ENCODE results near the gene IL17RC.
"Not testable (repeated sequence)": the region's sequence is repeated elsewhere in the genome, so short reads cannot be mapped to it uniquely, and the experiment has no call there.

Gene IL17RC

DNA sequence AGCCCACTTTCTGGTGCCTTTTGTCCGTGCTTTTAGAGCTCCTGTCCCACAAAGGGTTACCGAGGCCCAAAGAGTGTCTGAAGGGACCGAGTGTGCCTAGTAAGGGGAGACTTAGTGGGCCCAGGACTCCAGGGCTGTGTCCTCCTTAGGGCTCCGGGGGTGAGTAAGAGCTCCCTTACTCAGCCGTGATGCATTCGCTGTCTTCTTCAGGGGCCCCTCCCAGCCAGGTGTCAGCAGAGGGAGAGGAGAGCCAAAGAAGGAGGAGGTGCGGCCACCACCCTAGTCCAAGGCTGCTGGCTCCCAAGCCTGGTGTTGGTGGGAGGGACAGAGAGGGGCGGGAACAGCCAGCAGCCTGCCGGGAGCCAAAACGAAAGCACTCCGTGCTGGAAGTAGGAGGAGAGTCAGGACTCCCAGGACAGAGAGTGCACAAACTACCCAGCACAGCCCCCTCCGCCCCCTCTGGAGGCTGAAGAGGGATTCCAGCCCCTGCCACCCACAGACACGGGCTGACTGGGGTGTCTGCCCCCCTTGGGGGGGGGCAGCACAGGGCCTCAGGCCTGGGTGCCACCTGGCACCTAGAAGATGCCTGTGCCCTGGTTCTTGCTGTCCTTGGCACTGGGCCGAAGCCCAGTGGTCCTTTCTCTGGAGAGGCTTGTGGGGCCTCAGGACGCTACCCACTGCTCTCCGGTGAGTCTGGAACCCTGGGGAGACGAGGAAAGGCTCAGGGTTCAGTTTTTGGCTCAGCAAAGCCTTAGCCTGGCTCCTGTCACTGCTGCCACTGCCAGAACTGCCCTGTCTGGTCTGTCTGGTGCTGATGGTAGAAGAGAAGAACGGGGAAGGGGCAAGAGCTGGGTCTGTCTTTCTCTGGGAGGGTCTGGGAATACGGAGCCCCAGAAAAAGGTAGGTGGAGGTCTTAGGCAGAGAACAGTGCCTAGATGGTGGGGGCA, at the start of gene IL17RC:
Gene IL17RC (plus strand): TSS at position 365 of the 947 bp plus-strand sequence. CDS start 218 bp downstream, at position 583.
- DNase-seq, result peak; percentile 13

- no peak for DNase-seq
Measured at GRCh38 chr3:9867106-9867505, 49.8 kb upstream of the IL17RC start.

- no peak for DNase-seq
Measured at GRCh38 chr3:9869955-9870354, 46.9 kb upstream of the IL17RC start.

DNA sequence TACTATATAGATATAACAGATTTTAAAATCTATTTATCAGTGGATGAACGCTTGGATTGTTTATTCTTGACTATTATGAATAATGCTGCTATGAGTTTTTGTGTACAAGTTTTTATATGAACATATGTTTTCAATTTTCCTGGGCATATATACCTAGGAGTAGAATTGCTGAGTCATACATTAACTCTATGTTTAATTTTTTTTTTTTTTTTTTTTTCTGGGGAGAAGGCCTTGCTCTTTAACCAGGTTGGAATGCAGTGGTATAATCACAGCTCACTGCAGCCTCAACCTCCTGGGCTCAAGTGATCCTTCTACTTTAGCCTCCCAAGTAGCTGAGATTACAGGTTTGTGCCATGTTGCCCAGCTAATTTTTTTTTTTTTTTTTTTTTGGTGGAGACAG, 45.9 kb upstream of the IL17RC start:
- no peak for DNase-seq

- not testable (repeated sequence) for DNase-seq
Measured at GRCh38 chr3:9872067-9872466, 44.8 kb upstream of the IL17RC start.

DNA sequence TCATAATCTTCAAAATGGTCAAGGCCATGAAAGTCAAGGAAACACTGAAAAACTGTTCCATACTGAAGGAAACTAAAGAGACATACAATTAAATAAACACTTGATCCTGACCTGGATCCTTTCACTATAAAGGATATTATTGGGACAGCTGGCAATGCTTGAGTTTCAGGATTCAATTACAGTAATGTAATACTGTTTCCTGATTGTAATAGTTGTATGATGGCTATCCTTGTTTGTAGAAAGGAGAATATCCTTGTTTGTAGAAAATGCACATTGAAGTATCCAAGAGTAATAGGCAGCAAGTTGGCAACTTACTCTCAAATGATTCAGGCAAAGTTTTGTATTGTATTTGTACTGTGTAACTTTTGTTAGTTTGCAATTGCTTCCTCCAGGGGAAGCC, 41.5 kb upstream of the IL17RC start:
- no peak for DNase-seq

DNA sequence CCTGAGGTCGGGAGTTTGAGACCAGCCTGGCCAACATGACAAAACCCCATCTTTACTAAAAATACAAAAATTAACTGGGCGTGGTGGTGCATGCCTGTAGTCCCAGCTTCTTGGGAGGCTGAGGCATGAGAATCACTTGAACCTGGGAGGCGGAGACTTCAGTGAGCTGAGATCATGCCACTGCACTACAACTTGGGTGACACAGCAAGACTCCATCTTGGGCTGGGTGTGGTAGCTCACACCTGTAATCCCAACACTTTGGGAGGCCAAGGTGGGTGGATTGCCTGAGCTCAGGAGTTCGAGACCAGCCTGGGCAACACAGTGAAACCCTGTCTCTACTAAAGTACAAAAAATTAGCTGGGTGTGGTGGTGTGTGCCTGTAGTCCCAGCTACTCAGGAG, 40.6 kb upstream of the IL17RC start:
- DNase-seq, result not testable (repeated sequence)

DNA sequence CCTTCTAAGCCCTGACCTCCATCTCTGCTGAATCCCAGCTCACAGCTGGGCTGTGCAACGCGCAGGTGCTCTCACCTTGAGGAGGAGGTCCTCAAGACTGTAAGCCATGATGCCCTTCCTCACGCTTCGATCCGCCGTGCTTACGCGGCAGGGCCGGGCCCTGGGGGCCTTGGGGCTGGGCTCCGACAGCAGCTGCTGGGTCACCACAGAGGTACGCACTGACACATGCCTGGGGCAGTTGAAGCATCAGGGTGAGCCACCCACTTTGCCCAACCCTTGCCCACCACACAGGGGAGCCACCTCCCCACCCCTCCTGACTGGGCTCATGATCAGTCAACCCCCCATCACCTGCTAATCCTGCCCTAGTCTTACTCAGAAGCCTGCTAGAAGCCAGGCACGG, 39.9 kb upstream of the IL17RC start:
- no peak for DNase-seq

GRCh38 chr3:9878700-9879099, 38.2 kb upstream of the IL17RC start:
- DNase-seq, result no peak

- DNase-seq, result no peak
Measured at GRCh38 chr3:9879830-9880549, 36.9 kb upstream of the IL17RC start, which contains the start of gene CIDEC. Gene CIDEC (minus strand): TSS chr3:9880253. CDS start chr3:9878486, 1,767 bp downstream.

- no peak for DNase-seq
Measured at GRCh38 chr3:9881441-9881840, 35.5 kb upstream of the IL17RC start.

GRCh38 chr3:9883706-9884554, 33.0 kb upstream of the IL17RC start:
- DNase-seq, result no peak

GRCh38 chr3:9884555-9885165, 32.2 kb upstream of the IL17RC start:
- no peak for DNase-seq

DNA sequence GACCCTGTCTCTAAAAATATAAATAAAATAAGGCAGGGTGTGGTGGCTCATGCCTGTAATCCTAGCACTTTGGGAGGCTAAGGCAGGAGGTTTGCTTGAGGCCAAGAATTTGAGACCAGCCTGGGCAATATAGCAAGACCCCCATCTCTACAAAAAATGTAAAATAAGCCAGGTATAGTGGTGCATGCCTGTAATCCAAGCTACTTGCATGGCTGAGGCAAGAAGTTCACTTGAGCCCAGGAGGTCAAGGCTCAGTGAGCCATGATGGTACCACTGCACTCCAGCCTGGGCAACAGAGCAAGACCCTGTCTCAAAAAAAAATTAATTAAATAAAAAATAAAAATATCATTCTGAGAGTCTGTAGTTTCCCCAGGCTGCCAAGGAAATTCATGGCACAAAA, 30.6 kb upstream of the IL17RC start:
- no peak for DNase-seq

DNA sequence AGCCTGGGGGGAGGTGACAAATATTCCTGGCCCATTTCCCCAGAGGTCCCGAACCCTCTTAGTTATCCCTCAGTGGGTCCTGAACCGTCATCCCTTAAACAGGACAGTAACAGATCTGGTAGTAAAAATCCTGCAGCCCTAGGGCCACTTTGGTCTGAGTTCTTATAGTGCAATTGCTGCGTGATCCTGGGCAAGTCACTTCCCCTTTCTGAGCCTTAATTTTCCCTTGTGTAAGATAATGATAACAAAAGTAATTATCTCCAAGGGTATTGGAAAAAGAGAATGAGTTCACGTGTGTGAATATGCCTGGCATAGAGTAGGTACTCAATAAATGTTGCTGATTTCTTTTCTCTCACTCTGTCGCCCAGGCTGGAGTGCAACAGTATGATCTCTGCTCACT, 29.4 kb upstream of the IL17RC start:
- DNase-seq, result no peak

DNA sequence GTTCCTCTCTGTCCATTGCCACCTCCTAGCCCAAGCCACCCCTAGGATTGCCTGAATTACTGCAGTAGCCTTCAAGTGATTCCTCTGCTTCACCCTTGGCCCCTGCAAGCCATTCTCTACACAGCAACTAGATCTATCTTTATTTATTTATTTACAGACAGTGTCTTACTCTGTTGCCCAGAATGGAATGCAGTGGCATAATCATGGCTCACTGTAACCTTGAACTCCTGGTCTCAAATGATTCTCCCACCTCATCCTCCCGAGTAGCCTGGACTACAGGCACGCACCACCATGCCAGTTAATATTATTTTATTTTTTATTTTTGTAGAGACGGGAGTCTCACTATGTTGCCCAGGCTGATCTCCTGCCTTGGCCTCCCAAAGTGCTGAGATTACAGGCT, 28.4 kb upstream of the IL17RC start:
- DNase-seq, result no peak

DNA sequence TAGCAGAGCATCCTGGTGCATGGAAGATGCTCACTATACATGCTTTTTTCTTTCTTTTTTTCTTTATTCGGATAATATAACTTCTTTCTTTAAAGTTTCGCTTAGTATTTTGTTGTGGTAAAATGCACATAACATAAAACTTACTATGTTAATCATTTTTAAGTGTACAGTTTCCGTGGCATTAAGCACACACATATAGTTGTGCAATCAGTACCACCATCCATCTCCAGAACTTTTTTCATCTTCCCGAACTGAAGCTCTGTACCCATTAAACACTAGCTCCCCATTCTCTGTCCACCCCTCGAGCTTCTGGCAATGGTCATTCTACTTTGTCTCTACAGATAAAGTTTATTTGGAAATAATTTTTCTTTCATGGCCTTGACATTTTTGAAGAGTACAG, 27.5 kb upstream of the IL17RC start:
- DNase-seq, result no peak

GRCh38 chr3:9890249-9891071, 26.4 kb upstream of the IL17RC start, which contains the start of gene JAGN1:
Gene JAGN1 (plus strand): TSS chr3:9890610. CDS start chr3:9890723, 113 bp downstream.
- peak; percentile 87 for DNase-seq

- DNase-seq, result no peak
Measured at GRCh38 chr3:9891072-9891622, 25.8 kb upstream of the IL17RC start.

GRCh38 chr3:9893739-9894138, 23.2 kb upstream of the IL17RC start:
- no peak for DNase-seq

- not testable (repeated sequence) for DNase-seq
Measured at GRCh38 chr3:9895715-9896114, 21.2 kb upstream of the IL17RC start.
